ENCODE measurements around the gene ACTL8. TPM values are rescaled to one million over a fixed set of nuclear protein-coding genes. Genes with fewer than 3 reads are reported as not detected.

The ACTL8 gene
- total RNA-seq, 3 donors from 2014 or later, result not detected

- DNase-seq, result no peak
- no peak overlapping the region for H3K4me3 Mint-ChIP-seq
- H3K36me3 Mint-ChIP-seq (ENCODE audit: insufficient read depth), result no peaks in the 10 kb centered on the region
- ATAC-seq, result no peak
- H3K27me3 Mint-ChIP-seq (ENCODE audit: low read depth), result peaks cover 26% of the 10 kb centered on the region
- H3K9me3 Mint-ChIP-seq, result peaks cover 3% of the 10 kb centered on the region
- no peaks in the 10 kb centered on the region for H3K4me1 Mint-ChIP-seq (ENCODE audit: low read depth)
These were observed 67.8 kb downstream of the ACTL8 start for GRCh38 chr1:17822741-17823426.

GRCh38 chr1:17825273-17826164 is 70.4 kb downstream of the ACTL8 start:
- DNase-seq (no peak), ATAC-seq (no peak)
- H3K4me1 Mint-ChIP-seq (ENCODE audit: low read depth), result no peaks in the 10 kb centered on the region

GRCh38 chr1:17826165-17826488 is 71.0 kb downstream of the ACTL8 start:
- ATAC-seq (no peak), DNase-seq (no peak)
- H3K9me3 Mint-ChIP-seq, result no peaks in the 10 kb centered on the region

More at GRCh38 chr1:17825273-17826164, 70.4 kb downstream of the ACTL8 start:
- H3K27me3 Mint-ChIP-seq (ENCODE audit: low read depth), result peaks cover 24% of the 10 kb centered on the region
- H3K4me3 Mint-ChIP-seq, result no peak overlapping the region
- no peaks in the 10 kb centered on the region for H3K9me3 Mint-ChIP-seq
- H3K36me3 Mint-ChIP-seq (ENCODE audit: insufficient read depth), result no peaks in the 10 kb centered on the region

GRCh38 chr1:17828991-17829390 is 73.9 kb downstream of the ACTL8 start:
- Mint-ChIP-seq H3K4me3 (no peak overlapping the region), H3K4me1 (ENCODE audit: low read depth) (no peaks in the 10 kb centered on the region), H3K27me3 (ENCODE audit: low read depth) (peaks cover 19% of the 10 kb centered on the region), H3K36me3 (ENCODE audit: insufficient read depth) (no peaks in the 10 kb centered on the region), H3K9me3 (no peaks in the 10 kb centered on the region)
- ATAC-seq (no peak), DNase-seq (no peak)

More at GRCh38 chr1:17826165-17826488, 71.0 kb downstream of the ACTL8 start:
- Mint-ChIP-seq H3K36me3 (ENCODE audit: insufficient read depth) (no peaks in the 10 kb centered on the region), H3K27me3 (ENCODE audit: low read depth) (peaks cover 23% of the 10 kb centered on the region), H3K4me1 (ENCODE audit: low read depth) (no peaks in the 10 kb centered on the region), H3K4me3 (no peak overlapping the region)

- Mint-ChIP-seq H3K9me3 (no peaks in the 10 kb centered on the region), H3K36me3 (ENCODE audit: insufficient read depth) (no peaks in the 10 kb centered on the region), H3K4me1 (ENCODE audit: low read depth) (no peaks in the 10 kb centered on the region), H3K4me3 (no peak overlapping the region), H3K27me3 (ENCODE audit: low read depth) (peaks cover 19% of the 10 kb centered on the region)
- ATAC-seq (no peak), DNase-seq (no peak)
These were observed 74.4 kb downstream of the ACTL8 start for GRCh38 chr1:17829579-17829978.

- Mint-ChIP-seq H3K36me3 (ENCODE audit: insufficient read depth) (no peaks in the 10 kb centered on the region), H3K9me3 (no peaks in the 10 kb centered on the region), H3K4me1 (ENCODE audit: low read depth) (no peaks in the 10 kb centered on the region), H3K4me3 (no peak overlapping the region), H3K27me3 (ENCODE audit: low read depth) (peaks cover 21% of the 10 kb centered on the region)
- DNase-seq (no peak), ATAC-seq (no peak)
These were observed 76.5 kb downstream of the ACTL8 start for GRCh38 chr1:17831597-17831996.

GRCh38 chr1:17833661-17834501 is 78.7 kb downstream of the ACTL8 start:
- no peak for ATAC-seq
- no peak overlapping the region for H3K4me3 Mint-ChIP-seq
- no peaks in the 10 kb centered on the region for H3K4me1 Mint-ChIP-seq (ENCODE audit: low read depth)
- no peak for DNase-seq
- H3K36me3 Mint-ChIP-seq (ENCODE audit: insufficient read depth), result no peaks in the 10 kb centered on the region
- H3K9me3 Mint-ChIP-seq, result no peaks in the 10 kb centered on the region
- H3K27me3 Mint-ChIP-seq (ENCODE audit: low read depth), result peaks cover 14% of the 10 kb centered on the region

- no peaks in the 10 kb centered on the region for H3K36me3 Mint-ChIP-seq (ENCODE audit: insufficient read depth)
- H3K9me3 Mint-ChIP-seq, result no peaks in the 10 kb centered on the region
- ATAC-seq (no peak), DNase-seq (no peak)
- peaks cover 14% of the 10 kb centered on the region for H3K27me3 Mint-ChIP-seq (ENCODE audit: low read depth)
- H3K4me3 Mint-ChIP-seq, result no peak overlapping the region
- no peaks in the 10 kb centered on the region for H3K4me1 Mint-ChIP-seq (ENCODE audit: low read depth)
These were observed 79.5 kb downstream of the ACTL8 start for GRCh38 chr1:17834561-17835100.

- DNase-seq (no peak), ATAC-seq (no peak)
- Mint-ChIP-seq H3K9me3 (no peaks in the 10 kb centered on the region), H3K36me3 (ENCODE audit: insufficient read depth) (no peaks in the 10 kb centered on the region), H3K27me3 (ENCODE audit: low read depth) (peaks cover 19% of the 10 kb centered on the region), H3K4me3 (no peak overlapping the region), H3K4me1 (ENCODE audit: low read depth) (no peaks in the 10 kb centered on the region)
These were observed 82.3 kb downstream of the ACTL8 start for GRCh38 chr1:17837233-17838030.

- ATAC-seq (no peak), DNase-seq (no peak)
- H3K4me1 Mint-ChIP-seq (ENCODE audit: low read depth), result no peaks in the 10 kb centered on the region
- no peaks in the 10 kb centered on the region for H3K9me3 Mint-ChIP-seq
- peaks cover 20% of the 10 kb centered on the region for H3K27me3 Mint-ChIP-seq (ENCODE audit: low read depth)
- no peaks in the 10 kb centered on the region for H3K36me3 Mint-ChIP-seq (ENCODE audit: insufficient read depth)
- no peak overlapping the region for H3K4me3 Mint-ChIP-seq
These were observed 84.6 kb downstream of the ACTL8 start for GRCh38 chr1:17839641-17840196.

GRCh38 chr1:17841944-17842343 is 86.8 kb downstream of the ACTL8 start:
- no peak for ATAC-seq

GRCh38 chr1:17842686-17843085 is 87.6 kb downstream of the ACTL8 start:
- Mint-ChIP-seq H3K27me3 (ENCODE audit: low read depth) (peaks cover 15% of the 10 kb centered on the region), H3K9me3 (no peaks in the 10 kb centered on the region), H3K36me3 (ENCODE audit: insufficient read depth) (no peaks in the 10 kb centered on the region), H3K4me1 (ENCODE audit: low read depth) (no peaks in the 10 kb centered on the region), H3K4me3 (no peak overlapping the region)
- no peak for DNase-seq
- no peak for ATAC-seq

More at GRCh38 chr1:17841944-17842343, 86.8 kb downstream of the ACTL8 start:
- peaks cover 15% of the 10 kb centered on the region for H3K27me3 Mint-ChIP-seq (ENCODE audit: low read depth)
- no peak overlapping the region for H3K4me3 Mint-ChIP-seq
- no peaks in the 10 kb centered on the region for H3K36me3 Mint-ChIP-seq (ENCODE audit: insufficient read depth)
- DNase-seq, result no peak
- H3K4me1 Mint-ChIP-seq (ENCODE audit: low read depth), result no peaks in the 10 kb centered on the region
- no peaks in the 10 kb centered on the region for H3K9me3 Mint-ChIP-seq

GRCh38 chr1:17844185-17844826 is 89.2 kb downstream of the ACTL8 start:
- Mint-ChIP-seq H3K36me3 (ENCODE audit: insufficient read depth) (no peaks in the 10 kb centered on the region), H3K9me3 (no peaks in the 10 kb centered on the region), H3K4me1 (ENCODE audit: low read depth) (no peaks in the 10 kb centered on the region), H3K27me3 (ENCODE audit: low read depth) (peaks cover 15% of the 10 kb centered on the region), H3K4me3 (no peak overlapping the region)
- DNase-seq, result no peak
- ATAC-seq, result no peak
